GM18526 (cell line): Measurements from ENCODE around the gene NDUFAF8.

ENCODE experiments used
- POLR2A ChIP-seq: IDR thresholded peaks from 3 replicates; pipeline ENCODE4 v1.6.1; 2011; ENCODE audit not compliant: insufficient read length; ENCODE audit errors: extremely low read depth

NDUFAF8 gene

GRCh38 chr17:81238815-81239713 is at the start of gene NDUFAF8, which contains the start of gene TEPSIN:
NDUFAF8 (plus strand) TSS chr17:81239318; CDS start chr17:81239364, 46 bp downstream.
TEPSIN (minus strand) TSS chr17:81239055; CDS start chr17:81239033, 22 bp downstream.
- peak; percentile 63 for TF ChIP-seq POLR2A

GRCh38 chr17:81189670-81190530 is 49.2 kb upstream of the NDUFAF8 start:
- TF ChIP-seq POLR2A, result no peak

- TF ChIP-seq POLR2A, result no peak
Observed at GRCh38 chr17:81190591-81190990, 48.5 kb upstream of the NDUFAF8 start.

- no peak for TF ChIP-seq POLR2A
Observed at GRCh38 chr17:81191116-81191515, 48.0 kb upstream of the NDUFAF8 start.

- TF ChIP-seq POLR2A, result no peak
Observed at GRCh38 chr17:81191646-81192045, 47.5 kb upstream of the NDUFAF8 start.

GRCh38 chr17:81192386-81193050 is 46.6 kb upstream of the NDUFAF8 start:
- TF ChIP-seq POLR2A, result no peak

- no peak for TF ChIP-seq POLR2A
Observed at GRCh38 chr17:81193051-81193410, 46.1 kb upstream of the NDUFAF8 start.

GRCh38 chr17:81193470-81194224 is 45.5 kb upstream of the NDUFAF8 start:
- TF ChIP-seq POLR2A, result no peak

- no peak for TF ChIP-seq POLR2A
Observed at GRCh38 chr17:81194225-81194760, 44.8 kb upstream of the NDUFAF8 start.

- TF ChIP-seq POLR2A, result no peak
Observed at GRCh38 chr17:81194941-81195901, 43.9 kb upstream of the NDUFAF8 start.

GRCh38 chr17:81195941-81196495 is 43.1 kb upstream of the NDUFAF8 start:
- no peak for TF ChIP-seq POLR2A

GRCh38 chr17:81196505-81197408 is 42.4 kb upstream of the NDUFAF8 start:
- TF ChIP-seq POLR2A, result no peak
